GM19395 (cell line): ENCODE data around the gene DST.
"Not testable (repeated sequence)": the region's sequence is repeated elsewhere in the genome, so short reads cannot be mapped to it uniquely, and the experiment has no call there.

Experiments
- ATAC-seq: cut with Tn5 transposase; IDR thresholded peaks from one replicate; pipeline ENCODE4 v1.9.1; 2021; ENCODE audit warnings: mild to moderate bottlenecking, moderate library complexity; ENCODE audit not compliant: unreplicated experiment

Gene DST

GRCh38 chr6:56664029-56664428 is 21.3 kb upstream of the DST start:
- ATAC-seq, result no peak

DNA sequence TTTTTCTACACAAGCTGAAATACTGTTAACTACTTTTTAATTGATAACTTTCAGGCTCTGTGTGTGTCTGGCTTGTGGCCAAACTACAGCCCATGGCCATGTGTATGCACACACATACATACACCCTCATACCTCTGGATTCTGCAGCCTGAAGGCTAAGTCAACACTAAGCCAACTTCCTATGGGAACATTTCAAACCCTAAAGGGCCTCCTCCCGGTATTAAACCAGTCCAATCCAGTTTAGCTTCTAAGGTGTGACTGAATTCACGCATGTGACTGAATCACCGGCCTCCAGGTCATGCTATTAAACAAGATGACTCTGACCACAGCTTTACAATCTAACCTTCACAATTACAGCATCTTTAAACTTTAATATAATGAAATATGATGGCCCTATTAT is 20.7 kb upstream of the DST start:
- no peak for ATAC-seq

GRCh38 chr6:56661338-56661737 is 18.6 kb upstream of the DST start:
- ATAC-seq, result not testable (repeated sequence)

GRCh38 chr6:56660381-56660730 is 17.7 kb upstream of the DST start:
- peak; percentile 51 for ATAC-seq

DNA sequence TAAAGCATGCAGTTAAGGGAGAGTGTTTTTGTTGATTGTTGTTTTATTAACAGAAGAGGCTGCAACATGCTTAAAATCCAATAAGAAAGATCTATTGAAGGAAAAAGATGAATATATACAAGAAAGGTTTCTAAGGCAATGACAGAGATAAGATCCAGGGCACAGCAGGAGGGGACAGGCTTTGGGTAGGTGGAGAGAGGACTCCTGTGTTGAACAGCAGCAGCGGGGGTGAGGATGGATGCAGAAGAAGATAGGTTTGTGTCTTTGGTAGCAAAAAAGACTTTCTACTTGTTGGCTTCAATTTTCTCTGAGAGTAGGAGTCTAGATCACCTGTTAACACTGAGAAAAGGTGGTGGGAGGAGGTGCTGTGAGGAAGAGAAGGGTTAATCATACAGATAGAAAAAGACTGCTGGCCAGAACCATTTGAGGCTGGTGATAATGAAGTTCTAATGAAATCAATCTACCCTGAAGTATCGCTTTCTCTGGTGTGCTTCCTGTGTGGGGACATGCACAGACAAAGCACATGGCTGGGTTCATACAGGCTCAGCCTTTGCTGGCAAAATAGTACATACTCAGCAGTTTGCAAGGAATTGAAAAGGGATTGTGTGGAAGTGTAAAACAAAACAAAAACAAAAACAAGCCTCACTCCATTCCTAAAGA is 17.2 kb upstream of the DST start:
- peak; percentile 89 for ATAC-seq

DNA sequence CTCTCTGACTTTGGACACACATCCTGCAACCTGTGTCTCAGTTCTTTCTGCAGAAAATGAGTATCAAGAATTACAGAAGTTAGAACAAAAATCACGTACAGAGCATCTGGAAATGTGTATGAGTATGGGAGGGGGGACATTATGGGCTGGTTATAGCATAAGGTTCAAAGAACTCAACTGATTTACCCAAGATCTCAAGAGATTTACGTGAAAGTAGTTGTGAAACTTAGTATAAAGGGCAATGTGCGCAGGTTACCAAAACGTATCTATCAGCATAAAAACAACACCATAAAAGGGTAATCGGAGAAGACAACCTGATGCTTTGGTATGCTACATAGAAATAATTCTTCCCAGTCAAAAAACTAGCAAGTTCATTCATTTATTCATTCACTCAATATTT is 15.6 kb upstream of the DST start:
- no peak for ATAC-seq

DNA sequence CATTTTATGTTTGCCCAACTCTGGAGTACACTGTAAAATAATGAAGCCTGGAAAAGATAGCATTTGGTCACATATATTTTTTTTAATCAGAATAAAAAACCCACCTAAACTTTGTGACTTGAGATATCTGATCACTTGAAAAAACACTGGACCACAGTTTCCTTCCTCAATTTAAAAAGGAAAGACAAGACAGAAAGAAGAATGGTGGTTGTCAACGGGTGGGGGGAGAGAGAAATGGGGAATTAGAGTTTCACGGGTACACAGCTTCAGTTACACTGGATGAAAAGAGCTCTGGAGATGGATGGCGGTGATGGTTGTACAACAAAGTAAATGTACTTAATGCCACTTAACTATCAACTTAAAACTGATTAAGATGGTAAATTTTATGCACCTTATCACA is 14.7 kb upstream of the DST start:
- ATAC-seq, result no peak

GRCh38 chr6:56656466-56656865 is 13.8 kb upstream of the DST start:
- no peak for ATAC-seq

DNA sequence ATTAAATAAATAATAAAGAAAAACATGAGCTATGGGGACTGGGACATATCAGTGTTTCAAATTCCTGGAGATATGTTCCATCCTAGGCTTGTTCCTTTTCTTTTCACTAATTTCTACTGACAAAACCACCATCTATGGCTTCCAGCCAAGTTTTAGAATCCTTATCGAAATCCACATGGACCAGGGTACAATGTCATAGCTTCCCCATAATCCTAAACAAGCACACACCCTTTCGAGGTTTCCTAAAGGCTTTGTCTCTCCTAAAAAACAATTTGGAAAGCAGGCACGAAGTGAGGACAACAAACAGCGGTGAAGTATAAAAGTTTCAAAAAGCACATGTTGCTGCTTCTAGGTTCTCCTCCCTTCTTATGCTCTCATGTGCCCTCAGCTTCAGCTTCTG is 13.3 kb upstream of the DST start:
- ATAC-seq, result no peak

- ATAC-seq, result no peak
Measured at GRCh38 chr6:56655249-56655648, 12.6 kb upstream of the DST start.

DNA sequence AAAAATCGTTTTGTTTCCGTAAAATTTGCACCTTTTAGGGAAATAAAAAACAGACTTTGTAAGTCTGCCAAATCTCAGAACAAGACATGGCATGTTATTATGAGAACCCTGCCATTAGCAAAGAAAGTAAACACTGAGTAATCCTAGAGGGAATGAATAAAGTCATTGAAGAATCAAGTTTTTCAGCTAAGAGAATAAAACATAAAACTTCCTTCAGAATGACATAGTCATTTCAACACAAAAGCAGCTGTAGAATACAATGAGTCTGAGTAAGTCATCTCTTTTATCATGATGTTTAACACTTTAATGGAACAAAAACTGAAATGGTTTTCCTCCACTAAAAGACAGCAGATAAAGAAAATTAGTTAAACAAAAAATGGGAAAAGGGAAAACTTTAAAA is 10.3 kb upstream of the DST start:
- ATAC-seq, result no peak

DNA sequence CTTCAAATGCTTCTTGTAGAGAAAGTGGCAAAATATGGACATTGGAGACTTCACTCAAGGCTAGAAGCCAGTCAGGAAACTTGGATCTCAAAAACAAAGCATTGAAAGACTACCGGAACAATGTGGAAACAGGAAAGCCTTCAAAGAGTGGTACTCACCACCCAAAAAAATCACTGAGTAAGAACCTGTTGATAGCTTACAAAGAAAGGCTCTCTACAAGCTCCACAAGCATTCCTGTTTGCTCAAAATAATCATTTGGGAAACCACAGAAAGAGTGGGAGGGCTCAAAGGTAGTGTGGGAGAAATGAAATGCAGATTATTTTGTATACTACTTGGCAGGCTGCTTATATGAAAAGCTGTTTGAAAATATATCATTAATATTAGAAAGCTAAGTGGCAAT is 9.5 kb upstream of the DST start:
- ATAC-seq, result no peak

DNA sequence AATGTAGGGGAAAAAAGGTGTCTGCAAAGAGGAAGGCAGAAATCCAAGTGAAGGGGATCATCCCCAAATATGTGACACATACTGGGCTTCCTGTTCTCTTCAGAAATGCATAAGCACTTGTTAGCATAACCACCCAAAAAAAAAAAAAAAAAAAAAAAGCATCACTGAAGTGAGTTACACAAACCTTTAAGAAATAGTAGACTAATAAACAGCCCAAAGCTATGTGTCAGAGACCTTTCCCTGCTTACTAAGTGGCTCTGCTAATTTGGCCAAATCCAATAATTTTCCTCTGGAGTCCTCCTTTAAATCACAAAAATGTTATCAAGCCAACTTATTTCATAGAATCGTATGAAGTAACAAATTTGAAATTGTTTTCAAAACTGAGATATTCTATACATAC is 7.5 kb upstream of the DST start:
- ATAC-seq, result no peak

DNA sequence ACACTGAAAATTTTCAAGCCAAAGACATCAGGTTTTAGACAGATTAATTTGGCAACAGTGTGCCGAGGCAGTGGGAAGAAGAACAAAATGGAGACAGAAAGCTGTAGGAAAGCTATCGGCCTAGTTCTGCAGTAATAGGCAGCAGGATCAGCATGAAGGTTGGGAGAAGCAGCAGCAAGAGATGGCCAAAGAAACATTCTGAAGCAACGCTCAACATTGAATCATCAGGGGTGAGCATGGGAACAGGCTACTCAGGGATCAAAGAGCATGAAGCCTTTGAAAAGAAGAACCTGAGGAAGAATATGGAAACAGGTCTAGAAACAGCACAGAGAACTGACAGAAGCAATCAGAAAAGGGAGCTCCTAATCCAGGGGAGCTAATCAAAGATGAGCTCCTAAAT is 7.1 kb upstream of the DST start:
- ATAC-seq, result no peak

DNA sequence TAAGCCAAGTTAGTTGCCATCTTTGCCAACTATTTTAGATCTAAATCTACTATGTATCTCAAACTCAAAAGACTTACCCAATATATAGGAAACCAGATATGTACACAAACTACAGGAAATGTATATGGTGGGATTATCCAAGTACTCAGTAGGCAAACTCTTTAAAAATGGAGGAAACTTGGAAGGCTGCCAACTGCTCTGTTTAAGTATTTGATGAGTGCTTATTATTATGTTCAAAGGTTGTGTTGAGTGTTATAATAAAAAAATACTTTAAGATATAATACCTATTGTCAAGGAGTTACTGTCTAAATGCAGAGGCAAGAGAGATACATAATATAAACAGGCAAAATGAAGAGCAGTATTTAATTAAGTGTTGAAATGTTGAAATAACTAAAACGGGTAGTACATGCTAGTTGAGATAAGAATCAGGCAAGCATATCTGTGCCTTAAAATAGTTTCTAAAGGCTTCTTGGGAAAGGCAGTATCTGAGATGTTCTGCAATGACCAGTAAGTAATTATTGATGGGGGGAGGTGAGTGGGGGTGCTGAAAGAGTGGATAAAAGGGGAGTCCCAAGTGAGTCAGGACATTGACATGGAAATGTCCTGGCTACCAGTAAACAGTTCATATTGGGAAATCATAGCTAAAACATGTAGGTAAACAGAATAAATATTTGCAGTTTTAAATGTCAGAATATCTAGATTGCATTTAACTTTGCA is 6.5 kb upstream of the DST start:
- ATAC-seq, result no peak

DNA sequence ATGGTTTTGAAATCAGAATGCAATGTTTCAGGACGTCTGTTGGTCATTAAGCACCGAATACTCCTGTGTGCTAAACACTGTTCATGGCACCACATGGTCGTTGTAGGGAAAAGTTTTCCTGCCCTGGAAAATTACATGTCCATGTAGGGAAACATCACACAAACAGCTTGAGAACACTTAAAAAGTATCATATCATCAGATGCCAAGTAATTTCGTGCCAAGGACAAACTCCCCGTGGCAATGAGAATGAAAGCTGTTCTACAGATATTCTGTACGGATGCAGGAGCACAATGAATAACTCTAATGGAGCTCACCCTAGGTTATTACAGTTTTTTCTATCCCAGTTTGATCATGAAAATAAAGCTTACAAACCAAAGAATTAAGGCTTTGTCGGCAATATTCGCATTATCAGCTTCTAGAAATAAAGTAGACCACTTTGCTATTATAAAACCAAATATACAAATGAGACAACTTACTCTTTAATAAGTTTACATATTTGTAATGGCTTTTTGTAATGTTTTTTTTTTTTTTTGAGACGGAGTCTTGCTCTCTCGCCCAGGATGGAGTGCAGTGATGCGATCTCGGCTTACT is 4.6 kb upstream of the DST start:
- ATAC-seq, result no peak

GRCh38 chr6:56644366-56644765 is 1.7 kb upstream of the DST start:
- no peak for ATAC-seq

DNA sequence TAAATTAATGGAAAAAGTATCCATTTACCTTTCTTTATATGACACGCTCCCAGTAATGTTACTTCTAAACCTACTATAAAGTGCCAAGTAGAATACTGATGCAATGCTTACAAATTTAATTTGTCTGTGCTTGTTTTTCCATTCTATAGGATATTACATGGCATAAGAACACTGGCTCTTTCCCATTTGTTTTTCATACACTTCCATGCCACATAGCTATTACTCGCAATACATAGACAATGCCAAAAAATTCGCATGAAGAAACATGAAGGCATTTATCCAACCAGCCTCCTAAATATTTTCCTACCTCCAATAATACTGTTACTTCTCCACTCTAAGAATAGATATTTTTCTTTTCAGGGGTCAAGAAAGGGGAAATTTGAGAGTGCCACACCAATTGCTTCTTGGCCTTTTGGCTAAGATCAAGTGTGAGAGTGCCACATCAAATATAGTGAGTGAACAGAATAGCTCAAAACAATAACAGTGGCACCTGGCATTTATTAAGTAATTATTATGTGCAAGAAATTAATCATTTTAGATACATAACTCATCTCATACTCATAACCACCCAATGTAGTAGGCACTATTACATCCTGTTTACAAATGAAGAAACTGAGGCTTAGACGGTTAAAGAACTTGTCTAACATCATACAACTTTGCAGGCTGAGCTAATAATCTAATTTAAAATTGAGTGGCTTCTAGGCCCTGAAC is 845 bp upstream of the DST start:
- no peak for ATAC-seq

GRCh38 chr6:56640374-56640773 is 2.3 kb downstream of the DST start:
- ATAC-seq, result no peak

DNA sequence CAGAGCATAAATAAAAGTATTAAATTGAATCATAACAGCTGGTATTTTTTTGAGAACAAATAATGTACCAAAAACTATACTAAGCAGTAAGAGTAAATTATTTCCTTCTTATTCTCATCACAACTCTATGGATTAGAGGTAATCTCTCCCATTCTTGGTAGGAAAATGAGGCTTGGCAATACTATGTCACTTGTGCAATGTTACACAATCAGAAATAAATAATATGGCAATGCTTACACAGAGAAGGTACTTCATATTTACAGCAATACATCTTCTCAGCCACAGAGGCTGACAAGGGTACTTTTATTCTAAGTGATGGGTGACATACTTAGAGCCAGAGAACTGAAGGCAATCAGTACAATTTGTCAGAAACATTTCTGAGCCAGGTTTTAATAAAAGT is 3.9 kb downstream of the DST start:
- no peak for ATAC-seq

DNA sequence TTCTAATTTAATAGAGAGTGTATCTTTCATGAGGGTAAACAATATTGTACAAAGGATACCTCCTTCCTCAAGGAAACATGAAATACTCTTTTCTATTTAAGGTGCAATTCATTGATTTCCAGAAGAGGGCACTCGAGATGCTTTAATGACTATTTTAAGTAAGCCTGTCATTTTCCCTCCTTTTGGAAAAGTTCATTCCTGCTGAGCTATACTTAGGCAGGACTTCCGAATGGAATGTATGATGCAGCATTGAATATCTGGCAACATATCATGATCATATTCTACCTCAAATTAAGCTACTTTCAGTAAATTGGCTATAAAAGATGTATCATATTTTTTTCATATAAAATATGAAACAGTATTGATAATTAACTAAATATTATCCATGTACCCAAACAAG is 5.0 kb downstream of the DST start:
- no peak for ATAC-seq

GRCh38 chr6:56628105-56628504 is 14.6 kb downstream of the DST start:
- ATAC-seq, result no peak
